ENCODE measurements around the gene MSMB.

The MSMB gene

DNA sequence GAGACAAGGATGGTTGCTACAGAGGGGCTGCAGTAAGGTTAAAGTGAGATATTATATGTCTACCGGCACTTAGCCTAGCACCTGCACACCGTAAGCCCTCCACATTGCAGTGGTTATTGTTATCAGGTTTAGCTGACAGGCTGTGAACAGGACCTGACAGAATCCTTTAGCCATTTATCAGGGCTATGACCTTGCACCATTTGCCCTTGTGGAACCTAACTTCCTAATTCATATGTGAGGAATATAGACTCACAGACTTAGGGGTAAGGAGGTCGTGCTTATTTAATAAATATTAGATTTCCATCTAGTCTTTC is 25.8 kb downstream of the MSMB start:
- Histone ChIP-seq H3K9ac (ENCODE audit: low read length) (no peak overlapping the region), H3F3A (ENCODE audit: insufficient read depth) (no peaks in the 10 kb centered on the region), H3K9me2 (replicated peaks; ENCODE audit: insufficient read depth, low read length) (no peaks in the 10 kb centered on the region), H3K27ac (ENCODE audit: low read depth, low read length) (no peak overlapping the region), H4K20me1 (ENCODE audit: low read depth, low read length) (peaks cover 19% of the 10 kb centered on the region), H2AFZ (ENCODE audit: low read depth, low read length, severe bottlenecking) (no peak overlapping the region), H3K9me3 (ENCODE audit: insufficient read depth, low read length) (no peaks in the 10 kb centered on the region), H3K4me3 (ENCODE audit: insufficient read depth, low read length, poor library complexity, severe bottlenecking) (no peak overlapping the region), H3K79me2 (ENCODE audit: insufficient read depth, low read length) (peaks cover 100% of the 10 kb centered on the region), H3K36me3 (ENCODE audit: low read length) (peaks cover 3% of the 10 kb centered on the region; the same call in 1 of the 2 replicates), H3K4me2 (ENCODE audit: low read depth, low read length, poor library complexity, severe bottlenecking) (no peak overlapping the region), H3K27me3 (ENCODE audit: low read length) (no peaks in the 10 kb centered on the region)
- TF ChIP-seq, protein P1, sequence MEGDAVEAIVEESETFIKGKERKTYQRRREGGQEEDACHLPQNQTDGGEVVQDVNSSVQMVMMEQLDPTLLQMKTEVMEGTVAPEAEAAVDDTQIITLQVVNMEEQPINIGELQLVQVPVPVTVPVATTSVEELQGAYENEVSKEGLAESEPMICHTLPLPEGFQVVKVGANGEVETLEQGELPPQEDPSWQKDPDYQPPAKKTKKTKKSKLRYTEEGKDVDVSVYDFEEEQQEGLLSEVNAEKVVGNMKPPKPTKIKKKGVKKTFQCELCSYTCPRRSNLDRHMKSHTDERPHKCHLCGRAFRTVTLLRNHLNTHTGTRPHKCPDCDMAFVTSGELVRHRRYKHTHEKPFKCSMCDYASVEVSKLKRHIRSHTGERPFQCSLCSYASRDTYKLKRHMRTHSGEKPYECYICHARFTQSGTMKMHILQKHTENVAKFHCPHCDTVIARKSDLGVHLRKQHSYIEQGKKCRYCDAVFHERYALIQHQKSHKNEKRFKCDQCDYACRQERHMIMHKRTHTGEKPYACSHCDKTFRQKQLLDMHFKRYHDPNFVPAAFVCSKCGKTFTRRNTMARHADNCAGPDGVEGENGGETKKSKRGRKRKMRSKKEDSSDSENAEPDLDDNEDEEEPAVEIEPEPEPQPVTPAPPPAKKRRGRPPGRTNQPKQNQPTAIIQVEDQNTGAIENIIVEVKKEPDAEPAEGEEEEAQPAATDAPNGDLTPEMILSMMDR (IDR thresholded peaks at IDR 0.05; ENCODE audit: insufficient read depth, low read length, poor library complexity, severe bottlenecking) = no peak
- TF ChIP-seq EZH2phosphoT487 (conservative IDR thresholded peaks at IDR 0.05; ENCODE audit: low read length) = no peak

DNA sequence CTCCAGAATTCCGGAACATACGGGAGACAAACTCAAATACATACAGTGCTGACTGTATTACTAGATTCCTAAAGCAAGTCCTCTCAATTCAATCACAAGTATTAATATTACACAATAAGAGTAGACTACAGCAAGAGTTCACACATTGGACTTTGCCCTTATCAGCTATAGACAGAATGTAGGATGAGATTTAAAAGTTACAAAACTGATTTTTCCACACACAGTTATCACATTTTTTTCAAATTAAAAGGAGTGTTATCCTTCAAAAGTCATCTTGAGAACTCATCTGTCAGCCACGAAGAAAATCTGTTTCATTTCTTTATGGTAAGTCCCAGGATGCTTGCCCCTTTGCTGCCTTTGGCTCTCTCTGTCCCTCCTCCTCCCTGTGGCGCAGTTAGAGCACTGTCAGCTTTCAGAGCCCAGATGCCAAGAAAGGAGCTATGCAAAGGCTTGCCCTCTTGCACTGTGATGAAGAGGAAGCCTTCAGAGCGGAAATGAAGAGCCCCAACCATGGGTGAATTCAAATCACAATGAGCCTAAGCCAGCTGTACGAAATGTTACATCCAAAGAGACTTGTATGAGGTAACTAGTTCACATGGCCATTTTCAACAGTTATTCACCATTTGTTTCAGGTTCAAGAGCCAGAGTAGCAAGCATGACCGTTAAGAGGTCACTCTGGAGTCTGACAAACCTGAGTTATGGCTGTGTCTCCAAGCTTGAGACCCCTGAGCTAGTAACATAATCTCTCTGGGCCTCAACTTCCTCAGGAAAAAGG is 26.3 kb downstream of the MSMB start:
- no peaks in the 10 kb centered on the region for H3F3A ChIP-seq (ENCODE audit: insufficient read depth)
- peaks cover 3% of the 10 kb centered on the region; the same call in 1 of the 2 replicates for H3K36me3 ChIP-seq (ENCODE audit: low read length)
- H3K4me3 ChIP-seq (ENCODE audit: insufficient read depth, low read length, poor library complexity, severe bottlenecking) = no peak overlapping the region
- no peaks in the 10 kb centered on the region for H3K27me3 ChIP-seq (ENCODE audit: low read length)
- H3K9me2 ChIP-seq (replicated peaks; ENCODE audit: insufficient read depth, low read length) = no peaks in the 10 kb centered on the region
- TF ChIP-seq, protein P1 (IDR thresholded peaks at IDR 0.05; ENCODE audit: insufficient read depth, low read length, poor library complexity, severe bottlenecking) = no peak
- TF ChIP-seq EZH2phosphoT487 (conservative IDR thresholded peaks at IDR 0.05; ENCODE audit: low read length) = no peak
- no peak overlapping the region for H3K27ac ChIP-seq (ENCODE audit: low read depth, low read length)
- peaks cover 95% of the 10 kb centered on the region for H3K79me2 ChIP-seq (ENCODE audit: insufficient read depth, low read length)
- peaks cover 17% of the 10 kb centered on the region for H4K20me1 ChIP-seq (ENCODE audit: low read depth, low read length)
- H3K9me3 ChIP-seq (ENCODE audit: insufficient read depth, low read length) = no peaks in the 10 kb centered on the region
- no peak overlapping the region for H3K9ac ChIP-seq (ENCODE audit: low read length)
- no peak overlapping the region for H2AFZ ChIP-seq (ENCODE audit: low read depth, low read length, severe bottlenecking)
- no peak overlapping the region for H3K4me2 ChIP-seq (ENCODE audit: low read depth, low read length, poor library complexity, severe bottlenecking)

DNA sequence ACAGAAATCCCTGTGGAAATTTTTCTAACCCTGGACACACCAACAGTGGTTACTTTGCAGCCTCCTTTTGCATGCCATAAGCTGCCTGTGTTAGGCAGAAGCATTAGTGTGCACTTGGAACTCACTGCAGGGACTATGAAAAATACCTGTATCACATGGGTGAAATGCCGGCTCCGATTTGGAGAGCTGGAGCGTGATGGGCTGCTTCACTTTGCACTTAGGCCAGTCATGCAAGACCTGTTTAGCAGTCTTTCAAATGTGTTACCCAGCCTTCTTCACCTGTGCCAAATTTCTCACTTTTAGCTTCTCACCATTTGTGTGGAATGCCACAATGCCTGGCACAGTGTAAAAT is 26.9 kb downstream of the MSMB start:
- Histone ChIP-seq H3K9me2 (replicated peaks; ENCODE audit: insufficient read depth, low read length) (no peaks in the 10 kb centered on the region), H3K4me3 (ENCODE audit: insufficient read depth, low read length, poor library complexity, severe bottlenecking) (no peak overlapping the region), H3K79me2 (ENCODE audit: insufficient read depth, low read length) (peaks cover 89% of the 10 kb centered on the region), H3K4me2 (ENCODE audit: low read depth, low read length, poor library complexity, severe bottlenecking) (no peak overlapping the region), H3K9ac (ENCODE audit: low read length) (no peak overlapping the region), H3K27me3 (ENCODE audit: low read length) (no peaks in the 10 kb centered on the region), H4K20me1 (ENCODE audit: low read depth, low read length) (peaks cover 11% of the 10 kb centered on the region), H3K27ac (ENCODE audit: low read depth, low read length) (no peak overlapping the region), H3K36me3 (ENCODE audit: low read length) (peaks cover 9% of the 10 kb centered on the region), H3K9me3 (ENCODE audit: insufficient read depth, low read length) (no peaks in the 10 kb centered on the region), H2AFZ (ENCODE audit: low read depth, low read length, severe bottlenecking) (no peak overlapping the region), H3F3A (ENCODE audit: insufficient read depth) (no peaks in the 10 kb centered on the region)
- no peak for TF ChIP-seq EZH2phosphoT487 (conservative IDR thresholded peaks at IDR 0.05; ENCODE audit: low read length)
- TF ChIP-seq, protein P1 (IDR thresholded peaks at IDR 0.05; ENCODE audit: insufficient read depth, low read length, poor library complexity, severe bottlenecking) = no peak

All from SU-DHL-6 (cell line).